Activated naive CD4-positive, alpha-beta T cell treated with anti-CD3 and anti-CD28 coated beads for 36 hours (primary cell): ENCODE measurements around the gene HCRTR2. TPM values are rescaled to one million over a fixed set of nuclear protein-coding genes. Genes with fewer than 3 reads are reported as not detected.
A peak's percentile ranks its signal among the peaks of the same experiment; 100 is the strongest.

ENCODE experiments used
- CTCF ChIA-PET: fragments of 350-600 bp; sonication (Branson Sonifier 250); formaldehyde crosslinking; loops from one replicate; lab custom pipeline; 2021; ENCODE audit warnings: antibody characterized with exemption; lab: Charles Lee
- DNase-seq: peaks from one replicate; pipeline ENCODE4 v3.0.0-alpha.2; 2020
- H3K27ac Mint-ChIP-seq: one replicate; pipeline ENCODE4 v1.8.0; 2021; ENCODE audit warnings: mild to moderate bottlenecking, mixed read lengths
- H3K27me3 Mint-ChIP-seq: one replicate; pipeline ENCODE4 v1.8.0; 2021; ENCODE audit warnings: low read depth, mixed read lengths
- H3K36me3 Mint-ChIP-seq: one replicate; pipeline ENCODE4 v1.8.0; 2021; ENCODE audit warnings: low read depth, mixed read lengths
- H3K4me1 Mint-ChIP-seq: one replicate; pipeline ENCODE4 v1.8.0; 2021; ENCODE audit warnings: low read depth, mixed read lengths
- H3K4me3 Mint-ChIP-seq: one replicate; pipeline ENCODE4 v1.8.0; 2021; ENCODE audit warnings: mild to moderate bottlenecking, moderate library complexity, mixed read lengths
- H3K9me3 Mint-ChIP-seq: one replicate; pipeline ENCODE4 v1.8.0; 2021; ENCODE audit warnings: mixed read lengths
- intact Hi-C: fragments of 100-400 bp; cut with micrococcal nuclease; formaldehyde crosslinking; loops from one replicate; pipeline ENCODE4 v1.15.1; 2023
- total RNA-seq, 2 experiments: library from RNA; stranded (reverse); gene quantifications; one replicate each; pipeline ENCODE4 v1.2.3, GENCODE V29; 2021

HCRTR2 gene
- total RNA-seq, 2 experiments from 2014 or later, result not detected

GRCh38 chr6:55250400-55250799 is 76.1 kb downstream of the HCRTR2 start:
- no peak overlapping the region for H3K4me3 Mint-ChIP-seq
- no peaks in the 10 kb centered on the region for H3K27me3 Mint-ChIP-seq
- DNase-seq, result no peak
- peaks cover 5% of the 10 kb centered on the region for H3K9me3 Mint-ChIP-seq
- CTCF ChIA-PET, result no interaction called here
- H3K4me1 Mint-ChIP-seq, result no peaks in the 10 kb centered on the region
- no peaks in the 10 kb centered on the region for H3K36me3 Mint-ChIP-seq
- no peak overlapping the region for H3K27ac Mint-ChIP-seq
- intact Hi-C loops, result no loop called here

- no peak overlapping the region for H3K4me3 Mint-ChIP-seq
- H3K27me3 Mint-ChIP-seq, result no peaks in the 10 kb centered on the region
- no peaks in the 10 kb centered on the region for H3K36me3 Mint-ChIP-seq
- DNase-seq, result no peak
- H3K4me1 Mint-ChIP-seq, result no peaks in the 10 kb centered on the region
- intact Hi-C loops, result no loop called here
- CTCF ChIA-PET, result no interaction called here
- no peak overlapping the region for H3K27ac Mint-ChIP-seq
- H3K9me3 Mint-ChIP-seq, result peaks cover 6% of the 10 kb centered on the region
Measured at GRCh38 chr6:55255113-55255512, 80.8 kb downstream of the HCRTR2 start.

GRCh38 chr6:55260181-55260580 is 85.9 kb downstream of the HCRTR2 start:
- no peak overlapping the region for H3K4me3 Mint-ChIP-seq
- CTCF ChIA-PET, result no interaction called here
- H3K9me3 Mint-ChIP-seq, result peaks cover 2% of the 10 kb centered on the region
- no peak for DNase-seq
- no peaks in the 10 kb centered on the region for H3K36me3 Mint-ChIP-seq
- intact Hi-C loops, result no loop called here
- H3K27ac Mint-ChIP-seq, result no peak overlapping the region
- no peaks in the 10 kb centered on the region for H3K27me3 Mint-ChIP-seq
- no peaks in the 10 kb centered on the region for H3K4me1 Mint-ChIP-seq

DNA sequence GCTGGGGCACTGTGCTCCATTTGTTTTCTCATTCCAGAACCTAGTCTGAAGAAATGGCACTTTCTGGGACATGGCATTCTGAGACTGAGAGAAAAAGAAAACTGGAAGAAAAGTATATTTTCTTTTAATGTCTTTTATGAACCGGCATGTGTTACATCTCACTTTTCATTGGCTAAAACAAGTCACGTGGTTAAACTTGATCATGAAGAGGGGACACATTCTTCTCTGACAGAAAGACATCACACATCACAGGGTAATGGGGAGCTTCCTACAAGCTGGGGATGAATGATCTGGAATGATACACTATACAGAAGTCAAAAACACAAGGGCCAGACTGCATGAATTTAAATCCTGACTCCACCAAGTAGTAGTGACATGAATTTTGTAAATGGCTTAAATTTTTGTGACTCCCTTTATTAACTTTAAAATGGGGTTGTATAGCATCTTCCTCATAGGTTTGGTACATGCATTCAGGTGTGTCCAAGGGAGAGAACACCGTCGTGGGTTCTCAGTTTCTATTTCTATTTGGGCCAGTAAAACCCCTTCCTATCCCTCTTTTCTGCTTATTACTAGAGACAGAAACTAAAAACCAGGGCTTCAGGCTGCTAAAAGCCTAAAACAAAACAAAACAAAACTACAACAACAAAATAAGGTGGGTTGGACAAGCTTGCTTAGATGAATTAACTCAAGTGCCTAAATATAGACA is 91.2 kb downstream of the HCRTR2 start:
- H3K4me3 Mint-ChIP-seq, result no peak overlapping the region
- no peaks in the 10 kb centered on the region for H3K27me3 Mint-ChIP-seq
- H3K27ac Mint-ChIP-seq, result no peak overlapping the region
- no peak for DNase-seq
- peaks cover 2% of the 10 kb centered on the region for H3K9me3 Mint-ChIP-seq
- intact Hi-C loops, result no loop called here
- CTCF ChIA-PET, result no interaction called here
- H3K36me3 Mint-ChIP-seq, result no peaks in the 10 kb centered on the region
- H3K4me1 Mint-ChIP-seq, result no peaks in the 10 kb centered on the region

- H3K4me1 Mint-ChIP-seq, result no peaks in the 10 kb centered on the region
- no peak for DNase-seq
- CTCF ChIA-PET, result no interaction called here
- H3K27ac Mint-ChIP-seq, result no peak overlapping the region
- H3K27me3 Mint-ChIP-seq, result no peaks in the 10 kb centered on the region
- H3K36me3 Mint-ChIP-seq, result no peaks in the 10 kb centered on the region
- H3K9me3 Mint-ChIP-seq, result peaks cover 2% of the 10 kb centered on the region
- H3K4me3 Mint-ChIP-seq, result no peak overlapping the region
- intact Hi-C loops, result no loop called here
Measured at GRCh38 chr6:55266896-55267295, 92.6 kb downstream of the HCRTR2 start.

- intact Hi-C loops, result loop anchor here (2.0 to 10.0 kb wide), 5 partner anchors 610 to 1315 kb away; no protein-coding TSS in a partner anchor
- H3K4me1 Mint-ChIP-seq, result no peaks in the 10 kb centered on the region
- peaks cover 2% of the 10 kb centered on the region for H3K9me3 Mint-ChIP-seq
- no peaks in the 10 kb centered on the region for H3K27me3 Mint-ChIP-seq
- peak; percentile 18 for DNase-seq
- CTCF ChIA-PET, result interaction anchor here (0.7 to 1.2 kb wide), 3 partner anchors 11 to 673 kb away, joined by 3 to 4 read pairs (median 3); no protein-coding TSS in a partner anchor
- no peaks in the 10 kb centered on the region for H3K36me3 Mint-ChIP-seq
- H3K4me3 Mint-ChIP-seq, result no peak overlapping the region
- H3K27ac Mint-ChIP-seq, result no peak overlapping the region
Measured at GRCh38 chr6:55276745-55277530, 102.6 kb downstream of the HCRTR2 start.

DNA sequence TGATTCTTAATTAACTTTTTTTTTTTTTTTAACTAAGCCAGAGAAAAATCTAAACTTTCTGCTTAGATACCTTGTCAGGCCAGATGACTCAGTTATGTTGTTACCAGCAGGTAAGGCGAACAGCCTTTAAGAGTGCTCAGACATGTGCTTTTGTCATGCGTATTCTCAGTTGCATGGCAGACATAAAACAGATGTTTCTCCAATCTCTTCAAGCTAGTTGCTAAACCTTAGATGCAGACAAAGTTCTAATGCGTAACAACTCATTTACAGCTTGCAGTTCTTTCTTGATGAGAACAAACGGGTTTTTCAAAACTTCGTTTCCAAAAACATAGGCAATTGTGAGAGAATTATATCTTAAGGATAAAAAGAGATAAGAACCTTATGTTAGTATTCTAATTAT is 103.3 kb downstream of the HCRTR2 start:
- intact Hi-C loops, result loop anchor here (2.0 to 10.0 kb wide), 5 partner anchors 609 to 1315 kb away; no protein-coding TSS in a partner anchor
- no peaks in the 10 kb centered on the region for H3K27me3 Mint-ChIP-seq
- H3K27ac Mint-ChIP-seq, result no peak overlapping the region
- no peak for DNase-seq
- no peak overlapping the region for H3K4me3 Mint-ChIP-seq
- H3K36me3 Mint-ChIP-seq, result no peaks in the 10 kb centered on the region
- no peaks in the 10 kb centered on the region for H3K4me1 Mint-ChIP-seq
- CTCF ChIA-PET, result interaction anchor here (0.7 kb wide), 1 partner anchor 9 kb away, joined by 3 read pairs; no protein-coding TSS in a partner anchor
- no peaks in the 10 kb centered on the region for H3K9me3 Mint-ChIP-seq

GRCh38 chr6:55281215-55281614 is 106.9 kb downstream of the HCRTR2 start:
- no peaks in the 10 kb centered on the region for H3K9me3 Mint-ChIP-seq
- no peak overlapping the region for H3K4me3 Mint-ChIP-seq
- no peak overlapping the region for H3K27ac Mint-ChIP-seq
- no peak for DNase-seq
- no peaks in the 10 kb centered on the region for H3K27me3 Mint-ChIP-seq
- CTCF ChIA-PET, result no interaction called here
- no peaks in the 10 kb centered on the region for H3K36me3 Mint-ChIP-seq
- H3K4me1 Mint-ChIP-seq, result no peaks in the 10 kb centered on the region
- intact Hi-C loops, result no loop called here

DNA sequence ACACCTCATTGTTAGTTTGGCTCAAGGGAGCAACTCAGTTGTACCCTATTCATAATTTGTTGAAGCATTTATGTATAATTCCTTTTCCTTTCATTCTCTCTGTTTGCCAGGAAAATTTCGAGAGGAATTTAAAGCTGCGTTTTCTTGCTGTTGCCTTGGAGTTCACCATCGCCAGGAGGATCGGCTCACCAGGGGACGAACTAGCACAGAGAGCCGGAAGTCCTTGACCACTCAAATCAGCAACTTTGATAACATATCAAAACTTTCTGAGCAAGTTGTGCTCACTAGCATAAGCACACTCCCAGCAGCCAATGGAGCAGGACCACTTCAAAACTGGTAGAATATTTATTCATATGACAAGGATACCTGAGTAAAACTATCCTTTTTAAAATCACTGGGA is 107.8 kb downstream of the HCRTR2 start:
- intact Hi-C loops, result no loop called here
- H3K27me3 Mint-ChIP-seq, result no peaks in the 10 kb centered on the region
- H3K4me1 Mint-ChIP-seq, result no peaks in the 10 kb centered on the region
- no peaks in the 10 kb centered on the region for H3K9me3 Mint-ChIP-seq
- DNase-seq, result no peak
- no peak overlapping the region for H3K4me3 Mint-ChIP-seq
- no peaks in the 10 kb centered on the region for H3K36me3 Mint-ChIP-seq
- no peak overlapping the region for H3K27ac Mint-ChIP-seq
- CTCF ChIA-PET, result interaction anchor here (0.7 kb wide), 1 partner anchor 19 kb away, joined by 3 read pairs; no protein-coding TSS in a partner anchor

DNA sequence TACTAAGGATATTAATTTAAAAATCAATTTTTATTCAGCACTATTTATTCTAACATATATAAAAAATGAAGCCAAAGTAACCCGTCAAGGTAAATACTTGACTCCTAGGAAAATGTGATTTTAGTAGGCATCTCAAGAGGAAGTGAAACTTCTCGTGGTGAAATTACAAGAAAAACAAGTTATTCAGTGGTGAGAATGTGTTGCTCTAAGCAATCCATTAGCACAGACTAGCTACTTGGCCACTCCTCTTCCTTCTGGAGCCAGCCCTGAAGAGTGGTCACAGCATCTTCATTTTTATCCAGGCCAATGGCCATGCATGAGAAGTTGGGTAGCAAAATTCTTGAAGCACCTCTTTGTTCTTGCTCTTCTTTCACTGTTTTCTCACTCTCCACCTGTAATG is 112.5 kb downstream of the HCRTR2 start:
- Mint-ChIP-seq H3K4me1 (no peaks in the 10 kb centered on the region), H3K36me3 (no peaks in the 10 kb centered on the region), H3K27ac (no peak overlapping the region), H3K27me3 (no peaks in the 10 kb centered on the region), H3K9me3 (no peaks in the 10 kb centered on the region), H3K4me3 (no peak overlapping the region)
- CTCF ChIA-PET, result interaction anchor here (0.9 to 1.3 kb wide), 2 partner anchors 9 to 10 kb away, joined by 3 to 4 read pairs; no protein-coding TSS in a partner anchor
- intact Hi-C loops, result no loop called here
- no peak for DNase-seq

- H3K27ac Mint-ChIP-seq, result no peak overlapping the region
- CTCF ChIA-PET, result no interaction called here
- no peaks in the 10 kb centered on the region for H3K36me3 Mint-ChIP-seq
- H3K4me1 Mint-ChIP-seq, result no peaks in the 10 kb centered on the region
- no peak overlapping the region for H3K4me3 Mint-ChIP-seq
- intact Hi-C loops, result no loop called here
- no peak for DNase-seq
- H3K9me3 Mint-ChIP-seq, result peaks cover 5% of the 10 kb centered on the region
- H3K27me3 Mint-ChIP-seq, result no peaks in the 10 kb centered on the region
Measured at GRCh38 chr6:55290736-55291135, 116.4 kb downstream of the HCRTR2 start.

DNA sequence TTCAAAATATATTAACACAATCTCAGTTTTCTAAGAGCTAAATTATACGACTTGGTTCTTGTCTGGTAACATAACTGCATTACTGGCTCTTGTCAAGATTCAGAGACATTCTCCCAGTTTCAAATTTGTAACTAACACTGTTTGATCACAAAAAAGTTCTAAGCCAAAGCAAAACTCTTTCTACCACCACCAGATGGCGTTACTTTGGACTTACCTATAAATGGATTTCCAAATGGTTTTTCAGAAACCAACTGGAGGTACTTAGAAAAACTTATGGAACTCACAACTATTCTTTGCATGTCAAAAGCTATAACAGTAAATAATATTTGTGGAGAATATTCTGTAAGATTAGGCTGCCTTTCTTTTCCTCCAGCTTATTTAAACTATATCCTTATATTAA is 118.8 kb downstream of the HCRTR2 start:
- intact Hi-C loops, result no loop called here

More for the DNA sequence above, 118.8 kb downstream of the HCRTR2 start:
- Mint-ChIP-seq H3K36me3 (no peaks in the 10 kb centered on the region), H3K9me3 (peaks cover 8% of the 10 kb centered on the region), H3K4me1 (no peaks in the 10 kb centered on the region), H3K27me3 (no peaks in the 10 kb centered on the region), H3K27ac (no peak overlapping the region), H3K4me3 (no peak overlapping the region)
- CTCF ChIA-PET, result interaction anchor here (0.7 kb wide), 1 partner anchor 610 kb away, joined by 3 read pairs; no protein-coding TSS in a partner anchor
- DNase-seq, result no peak
